Breast epithelium (tissue), 4 donors: ENCODE data around the gene KRT7. TPM values are rescaled to one million over a fixed set of nuclear protein-coding genes. Genes with fewer than 3 reads are reported as not detected.

Experiments
- DNase-seq, 2 donors: peaks; one replicate each; pipeline ENCODE4 v3.0.0-alpha.2; 2019; ENCODE audit warnings: low spot score in 2 of 2
- H3K27ac ChIP-seq, 2 donors: fragments of 200-600 bp; sonication (generic) in 1 of 2; one replicate each; pipeline ENCODE4 v1.5.1; 2016 to 2019; ENCODE audit warnings: mild to moderate bottlenecking in 1 of 2
- H3K27me3 ChIP-seq, 2 donors: fragments of 200-600 bp; sonication (generic) in 1 of 2; one replicate each; pipeline versions ENCODE4 v1.5.1 to v1.6.0; 2017 to 2019; ENCODE audit warnings: control low read depth in 1 of 2, mild to moderate bottlenecking in 1 of 2
- H3K36me3 ChIP-seq: fragments of 200-600 bp; one replicate; pipeline ENCODE4 v1.5.1; 2019
- H3K4me1 ChIP-seq, 2 donors: fragments of 200-600 bp; sonication (generic); one replicate each; pipeline ENCODE4 v1.5.1; 2016 to 2019; ENCODE audit warnings: control low read depth in 1 of 2
- H3K4me3 ChIP-seq, 3 donors: fragments of 200-600 bp; sonication (generic); 1 replicate in 2 of 3; 2 replicates in 1 of 3; pipeline ENCODE4 v1.5.1; 2016 to 2019; ENCODE audit warnings: mild to moderate bottlenecking in 3 of 3, moderate library complexity in 2 of 3
- H3K9me3 ChIP-seq, 2 donors: fragments of 200-600 bp; sonication (generic) in 1 of 2; one replicate each; pipeline ENCODE4 v1.5.1; 2016 to 2019; ENCODE audit warnings: control low read depth in 1 of 2
- CTCF ChIP-seq, 3 donors: fragments of 450-650 bp; IDR thresholded peaks; one replicate each; pipeline ENCODE4 v1.5.1; 2016 to 2017; ENCODE audit warnings: antibody characterized with exemption in 3 of 3, mild to moderate bottlenecking in 3 of 3, moderate library complexity in 3 of 3
- POLR2A ChIP-seq: fragments of 450-650 bp; IDR thresholded peaks from one replicate; pipeline ENCODE4 v1.6.1; 2016; ENCODE audit warnings: antibody characterized with exemption, mild to moderate bottlenecking, moderate library complexity
- POLR2AphosphoS5 ChIP-seq, 3 donors: sonication (generic); formaldehyde crosslinking; IDR thresholded peaks; one replicate each; pipeline ENCODE4 v1.6.1; 2017; ENCODE audit warnings: antibody characterized with exemption in 3 of 3
- intact Hi-C: fragments of 100-400 bp; cut with DNase I; formaldehyde crosslinking; loops from one replicate; pipeline ENCODE4 v1.15.1; 2023; ENCODE audit warnings: low total_unique reads
- total RNA-seq, 3 donors: library from RNA; depleted of rRNA; stranded (reverse); fragments of >200 nt; gene quantifications; one replicate each; pipeline ENCODE4 v1.1.0, GENCODE V29; 2016

Gene KRT7
- total RNA-seq, 3 donors from 2014 or later = 4.2 to 1,051 (median 358) TPM

- H3K4me1 ChIP-seq = peaks cover 5 to 16% of the 10 kb centered on the region in 2 donors
- H3K27ac ChIP-seq = peak overlapping the region; percentile 98
- intact Hi-C loops = no loop called here
- peaks cover 0 to 5% of the 10 kb centered on the region in 2 donors for H3K27me3 ChIP-seq
- peak in 1 of 2 donors; percentile 37 for DNase-seq
- no peak for TF ChIP-seq POLR2A
- TF ChIP-seq POLR2AphosphoS5 (IDR thresholded peaks at IDR 0.05) = no peak
- no peak for TF ChIP-seq CTCF (IDR thresholded peaks at IDR 0.05)
- no peaks in the 10 kb centered on the region for H3K36me3 ChIP-seq
- H3K4me3 ChIP-seq = no peak overlapping the region
- H3K9me3 ChIP-seq = no peaks in the 10 kb centered on the region
Observed at GRCh38 chr12:52229836-52230343, 3.2 kb upstream of the KRT7 start.

GRCh38 chr12:52230364-52231281, 2.4 kb upstream of the KRT7 start:
- intact Hi-C loops = no loop called here
- peak; percentile 51 to 80 for DNase-seq
- Histone ChIP-seq H3K9me3 (no peaks in the 10 kb centered on the region), H3K27ac (peak overlapping the region; percentile 98), H3K27me3 (peaks cover 0 to 5% of the 10 kb centered on the region in 2 donors), H3K36me3 (no peaks in the 10 kb centered on the region), H3K4me1 (peaks cover 5 to 16% of the 10 kb centered on the region in 2 donors), H3K4me3 (no peak overlapping the region)
- no peak for TF ChIP-seq POLR2A
- TF ChIP-seq CTCF (IDR thresholded peaks at IDR 0.05) = no peak
- TF ChIP-seq POLR2AphosphoS5 (IDR thresholded peaks at IDR 0.05) = no peak

- no peaks in the 10 kb centered on the region for H3K9me3 ChIP-seq
- TF ChIP-seq CTCF (IDR thresholded peaks at IDR 0.05) (no peak), POLR2AphosphoS5 (IDR thresholded peaks at IDR 0.05) (peak; percentile 51 to 93 (median 92)), POLR2A (peak; percentile 7)
- H3K27ac ChIP-seq = peak overlapping the region; percentile 98
- peaks cover 9 to 22% of the 10 kb centered on the region in 2 donors for H3K4me1 ChIP-seq
- H3K27me3 ChIP-seq = peaks cover 0 to 5% of the 10 kb centered on the region in 2 donors
- H3K4me3 ChIP-seq = peak overlapping the region in 2 of 3 donors; percentile 71 to 78
- H3K36me3 ChIP-seq = no peaks in the 10 kb centered on the region
- intact Hi-C loops = no loop called here
- peak; percentile 59 to 92 for DNase-seq
Observed at GRCh38 chr12:52231305-52232202, 1.5 kb upstream of the KRT7 start.

GRCh38 chr12:52232203-52232673, 805 bp upstream of the KRT7 start:
- Histone ChIP-seq H3K4me1 (peaks cover 9 to 22% of the 10 kb centered on the region in 2 donors), H3K27ac (peak overlapping the region; percentile 98), H3K36me3 (no peaks in the 10 kb centered on the region), H3K9me3 (no peaks in the 10 kb centered on the region), H3K4me3 (peak overlapping the region in 2 of 3 donors; percentile 71 to 78), H3K27me3 (peaks cover 0 to 5% of the 10 kb centered on the region in 2 donors)
- intact Hi-C loops = no loop called here
- DNase-seq = peak in 1 of 2 donors; percentile 63
- no peak for TF ChIP-seq POLR2A
- no peak for TF ChIP-seq POLR2AphosphoS5 (IDR thresholded peaks at IDR 0.05)
- TF ChIP-seq CTCF (IDR thresholded peaks at IDR 0.05) = no peak
